Caco-2 (cell line): ENCODE data around the gene DPP9. TPM values are rescaled to one million over a fixed set of nuclear protein-coding genes. Genes with fewer than 3 reads are reported as not detected.

Source experiments
- BruUV-seq: library from RNA; stranded (reverse); fragments of 400-500 nt; replicated peaks from 2 replicates; lab custom pipeline; 2021; lab: Mats Ljungman, UMichigan
- CTCF ChIA-PET: fragments of 300-600 bp; sonication (Branson Sonifier 250); formaldehyde crosslinking; loops from one replicate; lab custom pipeline; 2022; ENCODE audit warnings: antibody characterized with exemption; lab: Charles Lee
- POLR2A ChIA-PET: fragments of 300-600 bp; sonication (Branson Sonifier 250); formaldehyde crosslinking; loops from one replicate; lab custom pipeline; 2022; ENCODE audit warnings: antibody characterized with exemption; lab: Charles Lee
- DNase-seq, 2 experiments: peaks; one replicate each; pipeline versions ENCODE4 v3.0.0 to v3.0.0-alpha.2; 2020 to 2022
- H3K27me3 ChIP-seq: replicated peaks from 2 replicates; pipeline ENCODE4 v1.6.0; 2011; ENCODE audit warnings: low read length; ENCODE audit not compliant: control insufficient read depth, insufficient read depth
- H3K36me3 ChIP-seq: 2 replicates; pipeline ENCODE4 v1.5.1; 2011; ENCODE audit warnings: low read length; ENCODE audit not compliant: control insufficient read depth, insufficient read depth
- H3K4me1 ChIP-seq: fragments of 250-450 bp; sonication (Bioruptor Pico); 2 replicates; pipeline ENCODE4 v1.5.1; 2020; ENCODE audit warnings: mild to moderate bottlenecking
- H3K4me3 ChIP-seq: 2 replicates; pipeline ENCODE4 v1.5.1; 2011; ENCODE audit warnings: low read depth, mild to moderate bottlenecking, control low read depth, low read length
- H3K9me3 ChIP-seq: fragments of 250-450 bp; sonication (Bioruptor Pico); 2 replicates; pipeline ENCODE4 v1.5.1; 2020; ENCODE audit warnings: mild to moderate bottlenecking, moderate library complexity
- H3K27ac Mint-ChIP-seq: one replicate; pipeline ENCODE4 v1.8.0; 2022; ENCODE audit warnings: mixed read lengths; ENCODE audit not compliant: unreplicated experiment
- H3K27me3 Mint-ChIP-seq: one replicate; pipeline ENCODE4 v1.8.0; 2022; ENCODE audit warnings: mixed read lengths; ENCODE audit not compliant: insufficient read depth, unreplicated experiment
- H3K36me3 Mint-ChIP-seq: one replicate; pipeline ENCODE4 v1.8.0; 2022; ENCODE audit warnings: mild to moderate bottlenecking, mixed read lengths; ENCODE audit not compliant: insufficient read depth, unreplicated experiment
- H3K4me1 Mint-ChIP-seq: one replicate; pipeline ENCODE4 v1.8.0; 2022; ENCODE audit warnings: low read depth, mixed read lengths; ENCODE audit not compliant: unreplicated experiment
- H3K4me3 Mint-ChIP-seq: one replicate; pipeline ENCODE4 v1.8.0; 2022; ENCODE audit warnings: mild to moderate bottlenecking, moderate library complexity, mixed read lengths; ENCODE audit not compliant: unreplicated experiment
- H3K9me3 Mint-ChIP-seq: one replicate; pipeline ENCODE4 v1.8.0; 2022; ENCODE audit warnings: mixed read lengths; ENCODE audit not compliant: unreplicated experiment
- intact Hi-C: fragments of 100-400 bp; cut with micrococcal nuclease; formaldehyde crosslinking; loops from one replicate; pipeline ENCODE4 v1.10.0; 2022; ENCODE audit not compliant: unreplicated experiment
- total RNA-seq: library from RNA; stranded (reverse); gene quantifications from 2 replicates; pipeline ENCODE4 v1.2.3, GENCODE V29; 2022
- TF ChIP-seq, protein P1 (sequence below), 2 experiments: fragments of 200-600 bp in 1 of 2; IDR thresholded peaks; 1 replicate in 1 of 2; 2 replicates in 1 of 2; pipeline versions ENCODE4 v1.5.1 to v1.8.0; 2011 to 2022; ENCODE audit warnings: antibody characterized with exemption in 1 of 2, control low read depth in 1 of 2, inconsistent platforms in 1 of 2, low read depth in 1 of 2, low read length in 1 of 2, mild to moderate bottlenecking in 1 of 2, moderate library complexity in 1 of 2; ENCODE audit not compliant: insufficient read depth in 1 of 2, severe bottlenecking in 1 of 2, unreplicated experiment in 1 of 2

Gene DPP9
- total RNA-seq, 1 experiment from 2014 or later: 63.2 TPM

DNA sequence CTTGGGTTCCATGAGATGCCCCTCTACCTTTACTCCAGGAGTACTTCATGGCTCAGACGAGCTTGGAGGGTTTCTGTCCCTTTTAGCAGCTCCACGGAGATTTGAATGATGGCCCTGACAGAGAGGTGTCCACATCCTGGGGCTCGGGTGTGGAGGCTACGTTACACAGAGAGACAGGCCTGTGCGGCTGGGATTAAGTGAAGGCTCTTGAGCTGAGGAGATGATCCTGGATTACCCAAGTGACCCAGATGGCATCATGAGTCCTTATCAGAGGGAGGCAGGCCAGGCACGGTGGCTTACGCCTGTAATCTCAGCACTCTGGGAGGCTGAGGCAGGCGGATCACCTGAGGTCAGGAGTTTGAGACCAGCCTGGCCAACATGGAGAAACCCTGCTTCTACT lies 12.4 kb downstream of the DPP9 start:
- Mint-ChIP-seq H3K27me3 (no peaks in the 10 kb centered on the region), H3K27ac (no peak overlapping the region), H3K4me3 (no peak overlapping the region), H3K9me3 (no peaks in the 10 kb centered on the region), H3K4me1 (peaks cover 6% of the 10 kb centered on the region), H3K36me3 (peaks cover 60% of the 10 kb centered on the region)
- ChIA-PET CTCF (interaction anchor here (0.6 kb wide), 1 partner anchor 1761 kb away, joined by 3 read pairs; no protein-coding TSS in a partner anchor), POLR2A (no interaction called here)
- H3K27me3 ChIP-seq: no peaks in the 10 kb centered on the region
- intact Hi-C loops: no loop called here
- peaks cover 12% of the 10 kb centered on the region; the same call in 1 of the 2 replicates for H3K4me1 ChIP-seq
- BruUV-seq: no TSS peak
- H3K9me3 ChIP-seq: no peaks in the 10 kb centered on the region
- no peak for DNase-seq
- no peak overlapping the region for H3K4me3 ChIP-seq
- TF ChIP-seq, protein P1, sequence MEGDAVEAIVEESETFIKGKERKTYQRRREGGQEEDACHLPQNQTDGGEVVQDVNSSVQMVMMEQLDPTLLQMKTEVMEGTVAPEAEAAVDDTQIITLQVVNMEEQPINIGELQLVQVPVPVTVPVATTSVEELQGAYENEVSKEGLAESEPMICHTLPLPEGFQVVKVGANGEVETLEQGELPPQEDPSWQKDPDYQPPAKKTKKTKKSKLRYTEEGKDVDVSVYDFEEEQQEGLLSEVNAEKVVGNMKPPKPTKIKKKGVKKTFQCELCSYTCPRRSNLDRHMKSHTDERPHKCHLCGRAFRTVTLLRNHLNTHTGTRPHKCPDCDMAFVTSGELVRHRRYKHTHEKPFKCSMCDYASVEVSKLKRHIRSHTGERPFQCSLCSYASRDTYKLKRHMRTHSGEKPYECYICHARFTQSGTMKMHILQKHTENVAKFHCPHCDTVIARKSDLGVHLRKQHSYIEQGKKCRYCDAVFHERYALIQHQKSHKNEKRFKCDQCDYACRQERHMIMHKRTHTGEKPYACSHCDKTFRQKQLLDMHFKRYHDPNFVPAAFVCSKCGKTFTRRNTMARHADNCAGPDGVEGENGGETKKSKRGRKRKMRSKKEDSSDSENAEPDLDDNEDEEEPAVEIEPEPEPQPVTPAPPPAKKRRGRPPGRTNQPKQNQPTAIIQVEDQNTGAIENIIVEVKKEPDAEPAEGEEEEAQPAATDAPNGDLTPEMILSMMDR (IDR thresholded peaks at IDR 0.05; ENCODE audit: insufficient read depth in 1 of 2, low read depth in 1 of 2, low read length in 1 of 2, severe bottlenecking in 1 of 2, unreplicated experiment in 1 of 2): no peak
- H3K36me3 ChIP-seq: no peaks in the 10 kb centered on the region; the same call in 1 of the 2 replicates

DNA sequence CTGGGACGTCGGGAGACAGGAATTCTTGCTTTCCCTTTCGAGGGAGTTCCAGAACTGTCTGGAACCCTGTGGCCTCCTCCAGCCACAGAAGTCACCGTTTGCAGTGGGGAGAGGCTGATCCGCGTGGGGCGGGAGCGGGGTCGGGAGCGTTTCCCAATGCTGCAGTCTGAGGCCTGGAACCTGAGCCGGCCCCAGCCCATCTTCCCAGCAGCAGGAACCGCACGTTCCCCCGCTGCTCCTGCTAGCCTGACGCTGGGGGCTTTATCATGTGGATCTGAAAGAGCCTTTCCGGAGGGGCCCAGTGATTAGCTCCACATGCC lies 13.4 kb downstream of the DPP9 start:
- Mint-ChIP-seq H3K4me1 (no peaks in the 10 kb centered on the region), H3K4me3 (no peak overlapping the region), H3K27me3 (no peaks in the 10 kb centered on the region), H3K36me3 (peaks cover 50% of the 10 kb centered on the region), H3K27ac (no peak overlapping the region), H3K9me3 (no peaks in the 10 kb centered on the region)
- POLR2A ChIA-PET: no interaction called here
- Histone ChIP-seq H3K9me3 (no peaks in the 10 kb centered on the region), H3K36me3 (no peaks in the 10 kb centered on the region; the same call in 1 of the 2 replicates), H3K27me3 (no peaks in the 10 kb centered on the region), H3K4me3 (no peak overlapping the region), H3K4me1 (peaks cover 11% of the 10 kb centered on the region)
- no peak for DNase-seq
- intact Hi-C loops: no loop called here
- BruUV-seq: no TSS peak
- CTCF ChIA-PET: no interaction called here
- TF ChIP-seq, protein P1 (IDR thresholded peaks at IDR 0.05; ENCODE audit: insufficient read depth in 1 of 2, low read depth in 1 of 2, low read length in 1 of 2, severe bottlenecking in 1 of 2, unreplicated experiment in 1 of 2): no peak

DNA sequence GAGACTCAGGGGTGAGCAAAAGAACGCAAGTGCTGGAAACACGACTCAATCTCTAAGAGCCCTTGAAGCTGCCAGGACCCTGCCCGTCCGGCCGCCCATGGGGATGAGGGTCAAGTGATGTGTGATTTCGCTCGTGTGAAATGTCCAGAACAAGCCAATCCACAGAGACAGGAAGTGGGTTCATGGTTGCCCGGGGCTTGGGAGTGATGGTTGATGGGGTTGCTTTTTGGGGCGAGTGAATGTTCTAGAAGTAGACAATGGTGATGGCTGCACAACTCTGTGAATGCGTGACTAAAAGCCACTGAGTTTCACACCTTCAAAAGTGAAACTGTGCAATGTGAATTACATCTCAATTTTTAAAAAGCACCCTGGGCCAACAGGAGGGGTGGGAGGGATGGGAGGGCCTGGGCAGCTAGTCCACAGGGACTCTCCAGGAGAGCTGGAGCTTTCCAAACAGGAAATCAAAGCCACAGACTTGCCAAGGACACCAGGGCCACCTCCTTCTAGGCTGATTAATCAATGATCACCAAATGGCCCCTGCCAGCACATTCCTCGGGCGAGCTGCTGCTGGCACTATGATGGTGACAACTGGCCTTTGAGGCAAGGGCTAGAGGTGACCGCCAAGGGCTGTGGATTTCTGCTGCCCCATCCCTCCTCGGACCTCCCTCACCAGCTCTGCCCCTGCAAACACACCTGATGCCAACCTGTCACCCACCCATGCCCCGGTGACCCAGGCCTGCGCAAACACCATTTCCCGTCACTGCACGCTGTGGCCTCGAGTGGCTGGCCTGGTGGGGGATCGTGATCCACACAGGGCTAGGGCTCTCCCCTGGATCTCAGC lies 14.0 kb downstream of the DPP9 start:
- H3K36me3 ChIP-seq: no peaks in the 10 kb centered on the region; the same call in 1 of the 2 replicates

More for the DNA sequence above, 14.0 kb downstream of the DPP9 start:
- Mint-ChIP-seq H3K4me3 (no peak overlapping the region), H3K36me3 (peaks cover 45% of the 10 kb centered on the region), H3K27me3 (no peaks in the 10 kb centered on the region), H3K4me1 (no peaks in the 10 kb centered on the region), H3K27ac (no peak overlapping the region), H3K9me3 (no peaks in the 10 kb centered on the region)
- TF ChIP-seq, protein P1 (IDR thresholded peaks at IDR 0.05; ENCODE audit: insufficient read depth in 1 of 2, low read depth in 1 of 2, low read length in 1 of 2, severe bottlenecking in 1 of 2, unreplicated experiment in 1 of 2): no peak
- H3K27me3 ChIP-seq: no peaks in the 10 kb centered on the region
- peaks cover 13% of the 10 kb centered on the region for H3K4me1 ChIP-seq
- BruUV-seq: no TSS peak
- DNase-seq: no peak
- H3K9me3 ChIP-seq: no peaks in the 10 kb centered on the region
- no peak overlapping the region for H3K4me3 ChIP-seq
- ChIA-PET CTCF (no interaction called here), POLR2A (no interaction called here)
- intact Hi-C loops: no loop called here
